RWPE1 (cell line): Measurements from ENCODE around the gene PCGF3.

ENCODE experiments used
- CTCF ChIA-PET: fragments of 350-600 bp; sonication (Branson Sonifier 250); formaldehyde crosslinking; extraction: SDS; loops from one replicate; lab custom pipeline; 2021; lab: Yijun Ruan, JAX
- POLR2A ChIA-PET: fragments of 400-600 bp; formaldehyde crosslinking; extraction: SDS; loops from one replicate; lab custom pipeline; 2020; ENCODE audit warnings: antibody characterized with exemption; ENCODE audit not compliant: low non-redundant PET; lab: Yijun Ruan, JAX
- DNase-seq: peaks from one replicate; pipeline ENCODE4 v3.0.0; 2012; ENCODE audit warnings: low spot score
- H3K27ac ChIP-seq: fragments of 450-650 bp; 2 replicates; pipeline ENCODE4 v1.5.1; 2017
- TF ChIP-seq, protein P1 (sequence below): fragments of 450-650 bp; conservative IDR thresholded peaks from 2 replicates; pipeline ENCODE4 v1.5.1; 2017; ENCODE audit warnings: low read depth, mild to moderate bottlenecking

Gene PCGF3

DNA sequence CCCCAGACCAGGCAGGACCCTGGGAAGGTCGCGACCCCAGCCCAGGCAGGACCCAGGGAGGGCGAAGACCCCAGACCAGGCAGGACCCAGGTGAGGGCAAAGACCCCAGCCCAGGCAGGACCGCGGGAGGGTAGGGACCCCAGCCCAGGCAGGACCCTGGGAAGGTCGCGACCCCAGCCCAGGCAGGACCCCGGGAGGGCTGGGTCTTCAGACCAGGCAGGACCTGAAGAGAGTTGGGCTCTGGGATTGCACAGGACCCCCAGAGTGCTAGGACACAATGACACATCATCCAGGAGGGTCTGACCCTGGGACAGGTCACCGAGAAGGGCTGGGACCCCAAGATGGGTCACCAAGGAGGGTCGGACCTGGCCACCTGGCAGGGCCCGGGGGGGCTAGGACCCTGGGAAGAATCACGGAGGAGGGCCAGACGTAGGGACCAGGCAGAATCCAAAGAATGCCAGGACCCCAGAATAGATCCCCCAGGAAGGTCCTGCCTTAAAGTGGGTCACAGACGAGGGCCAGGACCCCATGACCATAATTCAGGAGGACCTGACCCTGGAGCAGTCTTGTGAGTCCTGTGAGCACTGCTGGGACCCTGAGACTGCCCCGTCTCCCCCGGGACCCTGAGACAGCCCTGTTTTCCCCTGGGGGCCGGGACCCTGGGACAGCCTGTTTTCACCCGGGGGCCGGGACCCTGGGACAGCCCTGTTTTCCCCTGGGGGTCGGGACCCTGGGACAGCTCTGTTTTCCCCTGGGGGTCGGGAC is 1.4 kb downstream of the PCGF3 start:
- POLR2A ChIA-PET = no interaction called here
- no peak for DNase-seq
- TF ChIP-seq, protein P1, sequence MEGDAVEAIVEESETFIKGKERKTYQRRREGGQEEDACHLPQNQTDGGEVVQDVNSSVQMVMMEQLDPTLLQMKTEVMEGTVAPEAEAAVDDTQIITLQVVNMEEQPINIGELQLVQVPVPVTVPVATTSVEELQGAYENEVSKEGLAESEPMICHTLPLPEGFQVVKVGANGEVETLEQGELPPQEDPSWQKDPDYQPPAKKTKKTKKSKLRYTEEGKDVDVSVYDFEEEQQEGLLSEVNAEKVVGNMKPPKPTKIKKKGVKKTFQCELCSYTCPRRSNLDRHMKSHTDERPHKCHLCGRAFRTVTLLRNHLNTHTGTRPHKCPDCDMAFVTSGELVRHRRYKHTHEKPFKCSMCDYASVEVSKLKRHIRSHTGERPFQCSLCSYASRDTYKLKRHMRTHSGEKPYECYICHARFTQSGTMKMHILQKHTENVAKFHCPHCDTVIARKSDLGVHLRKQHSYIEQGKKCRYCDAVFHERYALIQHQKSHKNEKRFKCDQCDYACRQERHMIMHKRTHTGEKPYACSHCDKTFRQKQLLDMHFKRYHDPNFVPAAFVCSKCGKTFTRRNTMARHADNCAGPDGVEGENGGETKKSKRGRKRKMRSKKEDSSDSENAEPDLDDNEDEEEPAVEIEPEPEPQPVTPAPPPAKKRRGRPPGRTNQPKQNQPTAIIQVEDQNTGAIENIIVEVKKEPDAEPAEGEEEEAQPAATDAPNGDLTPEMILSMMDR = no peak
- CTCF ChIA-PET = no interaction called here
- peak overlapping the region; percentile 29; the same call in 1 of the 2 replicates for H3K27ac ChIP-seq

DNA sequence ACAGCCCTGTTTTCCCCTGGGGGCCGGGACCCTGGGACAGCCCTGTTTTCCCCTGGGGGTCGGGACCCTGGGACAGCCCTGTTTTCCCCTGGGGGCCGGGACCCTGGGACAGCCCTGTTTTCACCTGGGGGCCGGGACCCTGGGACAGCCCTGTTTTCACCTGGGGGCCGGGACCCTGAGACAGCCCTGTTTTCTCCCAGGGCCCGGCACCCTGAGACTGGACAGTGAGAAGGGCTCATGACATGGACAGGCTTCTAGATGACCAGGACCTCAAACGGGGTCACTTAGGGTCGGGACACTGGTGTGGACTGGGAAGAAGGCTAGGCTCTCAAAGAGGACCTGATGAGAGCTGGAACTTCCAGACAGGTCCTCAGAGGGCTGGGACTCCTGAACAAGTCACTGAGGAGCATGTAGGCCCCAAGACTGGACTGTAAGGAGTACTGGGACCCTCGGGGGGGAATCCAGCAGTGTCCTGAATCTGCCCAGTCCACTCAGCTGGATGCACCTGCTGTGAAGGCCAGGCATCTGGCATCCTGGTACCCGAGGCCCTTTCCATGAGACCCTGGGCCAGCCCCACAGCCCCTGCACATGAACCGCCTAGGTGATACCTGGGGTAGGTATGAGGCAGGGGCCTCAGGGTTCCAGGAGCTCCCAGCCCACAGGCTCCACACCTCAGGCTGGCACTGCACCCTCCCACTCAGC is 2.4 kb downstream of the PCGF3 start:
- TF ChIP-seq, protein P1 = no peak
- ChIA-PET POLR2A (no interaction called here), CTCF (no interaction called here)
- peak overlapping the region; percentile 33 for H3K27ac ChIP-seq
- DNase-seq = no peak

DNA sequence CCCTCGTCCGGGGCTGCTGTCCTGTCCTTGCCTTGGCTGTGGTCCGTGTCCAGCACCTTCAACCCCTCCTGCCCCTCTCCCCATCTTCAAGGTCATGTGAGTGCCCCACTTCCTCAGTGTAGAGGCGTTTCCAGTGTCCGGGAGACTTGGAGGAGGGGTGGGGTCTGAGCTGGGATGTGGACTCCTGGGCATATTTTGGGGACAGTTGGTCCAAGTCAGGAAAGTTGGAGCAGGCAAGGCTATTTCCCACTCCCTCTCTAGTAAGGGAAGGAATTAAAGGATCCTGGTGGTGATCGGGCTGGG is 3.0 kb downstream of the PCGF3 start:
- peak overlapping the region; percentile 33 for H3K27ac ChIP-seq
- ChIA-PET CTCF (no interaction called here), POLR2A (no interaction called here)
- TF ChIP-seq, protein P1 = no peak
- no peak for DNase-seq

DNA sequence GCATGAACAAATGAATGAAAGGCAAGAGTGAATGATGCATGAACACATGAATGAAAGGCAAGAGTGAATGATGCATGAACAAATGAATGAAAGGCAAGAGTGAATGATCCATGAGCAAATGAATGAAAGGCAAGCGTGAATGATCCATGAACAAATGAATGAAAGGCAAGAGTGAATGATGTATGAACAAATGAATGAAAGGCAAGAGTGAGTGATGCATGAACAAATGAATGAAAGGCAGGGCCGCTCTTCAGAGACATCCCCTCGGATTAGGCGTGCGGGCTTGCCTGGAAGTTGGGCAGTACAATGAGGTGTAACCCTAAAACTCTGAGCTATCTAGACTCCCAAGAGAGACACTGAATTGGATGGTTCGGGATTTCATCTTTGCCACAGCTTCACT is 3.7 kb downstream of the PCGF3 start:
- CTCF ChIA-PET = no interaction called here

DNA sequence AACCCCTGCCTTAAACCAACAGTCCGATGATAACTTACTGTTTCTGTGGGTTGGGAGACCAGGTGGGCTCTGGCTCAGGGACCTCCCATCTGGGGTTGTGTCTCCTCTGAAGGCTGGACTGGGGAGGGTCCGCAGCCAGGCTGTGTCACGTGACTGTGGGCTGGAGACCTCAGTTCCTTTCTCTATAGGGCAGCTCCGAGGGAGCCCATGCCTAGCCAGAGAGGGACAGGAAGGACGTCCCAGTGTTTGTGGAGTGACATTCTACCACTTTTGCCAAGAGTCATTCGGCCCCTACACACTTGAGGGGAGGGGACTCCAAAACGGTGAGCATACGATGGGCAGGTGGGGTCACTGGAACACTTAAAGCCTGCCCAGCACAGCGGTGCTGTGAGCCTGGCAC is 4.5 kb downstream of the PCGF3 start:
- ChIA-PET POLR2A (no interaction called here), CTCF (no interaction called here)

More for the DNA sequence above, 3.7 kb downstream of the PCGF3 start:
- no peak for DNase-seq
- no peak overlapping the region for H3K27ac ChIP-seq
- POLR2A ChIA-PET = no interaction called here
- TF ChIP-seq, protein P1 = no peak

DNA sequence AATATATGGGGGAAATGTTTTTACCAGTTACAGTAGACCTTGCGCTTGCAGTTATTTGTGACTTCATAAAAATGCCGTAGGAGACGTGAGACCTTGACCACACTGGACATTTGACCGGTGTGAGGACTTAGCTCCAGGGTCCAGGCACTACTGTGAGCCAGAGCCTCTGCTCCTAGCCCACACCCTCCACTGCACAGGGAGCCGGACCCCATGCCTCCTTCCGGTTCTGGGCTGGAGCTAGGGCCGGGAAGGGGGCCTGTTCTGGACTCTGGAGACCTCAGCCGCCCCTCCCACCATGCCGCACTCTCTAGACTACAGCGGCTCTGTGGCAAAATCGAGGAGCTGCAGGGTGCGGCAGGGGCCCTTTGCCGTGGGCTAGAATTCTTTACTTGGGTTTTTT is 5.3 kb downstream of the PCGF3 start:
- peak overlapping the region; percentile 24; the same call in 1 of the 2 replicates for H3K27ac ChIP-seq
- TF ChIP-seq, protein P1 = no peak
- POLR2A ChIA-PET = no interaction called here
- no peak for DNase-seq
- CTCF ChIA-PET = no interaction called here

More for the DNA sequence above, 4.5 kb downstream of the PCGF3 start:
- DNase-seq = no peak
- H3K27ac ChIP-seq = peak overlapping the region; percentile 13; the same call in 1 of the 2 replicates
- TF ChIP-seq, protein P1 = no peak
